HG03432 (cell line): Measurements from ENCODE around the gene SH3RF1.
"Not testable (repeated sequence)": the region's sequence is repeated elsewhere in the genome, so short reads cannot be mapped to it uniquely, and the experiment has no call there.

Experiments used
- ATAC-seq: cut with Tn5 transposase; IDR thresholded peaks from one replicate; pipeline ENCODE4 v1.9.1; 2021; ENCODE audit warnings: mild to moderate bottlenecking, moderate library complexity; ENCODE audit not compliant: unreplicated experiment

SH3RF1 gene

GRCh38 chr4:169270810-169271691 lies at the start of gene SH3RF1:
SH3RF1 (minus strand) TSS chr4:169270956; CDS start chr4:169269212, 1,744 bp downstream.
- ATAC-seq: peak; percentile 69

GRCh38 chr4:169315530-169316343 lies 45.0 kb upstream of the SH3RF1 start:
- ATAC-seq: no peak

GRCh38 chr4:169314906-169315305 lies 44.1 kb upstream of the SH3RF1 start:
- ATAC-seq: no peak

GRCh38 chr4:169313732-169314131 lies 43.0 kb upstream of the SH3RF1 start:
- ATAC-seq: no peak

GRCh38 chr4:169312690-169313422 lies 42.1 kb upstream of the SH3RF1 start:
- no peak for ATAC-seq

- peak; percentile 90 for ATAC-seq
These were observed 41.0 kb upstream of the SH3RF1 start for GRCh38 chr4:169311643-169312365.

GRCh38 chr4:169309326-169309967 lies 38.7 kb upstream of the SH3RF1 start:
- ATAC-seq: no peak

GRCh38 chr4:169307576-169307975 lies 36.8 kb upstream of the SH3RF1 start:
- no peak for ATAC-seq

- no peak for ATAC-seq
These were observed 34.9 kb upstream of the SH3RF1 start for GRCh38 chr4:169305651-169306050.

- no peak for ATAC-seq
These were observed 34.4 kb upstream of the SH3RF1 start for GRCh38 chr4:169305173-169305572.

GRCh38 chr4:169295822-169296221 lies 25.1 kb upstream of the SH3RF1 start:
- no peak for ATAC-seq

- ATAC-seq: peak; percentile 92
These were observed 22.8 kb upstream of the SH3RF1 start for GRCh38 chr4:169293343-169294176.

- not testable (repeated sequence) for ATAC-seq
These were observed 17.2 kb upstream of the SH3RF1 start for GRCh38 chr4:169287983-169288382.

- ATAC-seq: no peak
These were observed 16.0 kb upstream of the SH3RF1 start for GRCh38 chr4:169286562-169287301.

GRCh38 chr4:169283114-169283509 lies 12.4 kb upstream of the SH3RF1 start:
- ATAC-seq: no peak

- ATAC-seq: no peak
These were observed 11.8 kb upstream of the SH3RF1 start for GRCh38 chr4:169282429-169283113.

GRCh38 chr4:169279108-169279507 lies 8.4 kb upstream of the SH3RF1 start:
- no peak for ATAC-seq

- ATAC-seq: no peak
These were observed 7.9 kb upstream of the SH3RF1 start for GRCh38 chr4:169278624-169279023.
